ENCODE results near the gene GJD3. TPM values are rescaled to one million over a fixed set of nuclear protein-coding genes. Genes with fewer than 3 reads are reported as not detected.

The GJD3 gene
- polyA plus RNA-seq, 1 experiment: 0.56 TPM

DNA sequence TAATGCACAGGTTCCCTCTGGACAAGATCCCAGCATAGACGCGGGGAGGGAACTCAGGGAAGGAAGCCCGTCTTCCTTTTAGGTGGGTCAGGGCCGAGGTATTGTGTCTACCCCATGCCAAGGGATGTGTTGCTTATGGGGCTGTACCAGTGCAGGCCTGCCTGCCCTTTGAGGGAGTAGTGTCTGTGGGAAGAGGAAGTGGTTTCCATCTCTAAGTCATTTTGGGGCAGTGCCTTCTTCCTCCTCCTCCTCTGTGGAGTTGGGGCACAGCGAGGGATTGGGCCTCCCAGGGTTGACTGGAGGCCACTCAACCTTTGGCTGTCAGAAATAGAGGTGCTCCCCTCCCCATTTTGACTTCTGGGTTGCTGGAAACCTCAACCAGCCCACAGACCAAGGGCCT is 26.5 kb downstream of the GJD3 start:
- TF ChIP-seq, protein P1, sequence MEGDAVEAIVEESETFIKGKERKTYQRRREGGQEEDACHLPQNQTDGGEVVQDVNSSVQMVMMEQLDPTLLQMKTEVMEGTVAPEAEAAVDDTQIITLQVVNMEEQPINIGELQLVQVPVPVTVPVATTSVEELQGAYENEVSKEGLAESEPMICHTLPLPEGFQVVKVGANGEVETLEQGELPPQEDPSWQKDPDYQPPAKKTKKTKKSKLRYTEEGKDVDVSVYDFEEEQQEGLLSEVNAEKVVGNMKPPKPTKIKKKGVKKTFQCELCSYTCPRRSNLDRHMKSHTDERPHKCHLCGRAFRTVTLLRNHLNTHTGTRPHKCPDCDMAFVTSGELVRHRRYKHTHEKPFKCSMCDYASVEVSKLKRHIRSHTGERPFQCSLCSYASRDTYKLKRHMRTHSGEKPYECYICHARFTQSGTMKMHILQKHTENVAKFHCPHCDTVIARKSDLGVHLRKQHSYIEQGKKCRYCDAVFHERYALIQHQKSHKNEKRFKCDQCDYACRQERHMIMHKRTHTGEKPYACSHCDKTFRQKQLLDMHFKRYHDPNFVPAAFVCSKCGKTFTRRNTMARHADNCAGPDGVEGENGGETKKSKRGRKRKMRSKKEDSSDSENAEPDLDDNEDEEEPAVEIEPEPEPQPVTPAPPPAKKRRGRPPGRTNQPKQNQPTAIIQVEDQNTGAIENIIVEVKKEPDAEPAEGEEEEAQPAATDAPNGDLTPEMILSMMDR (IDR thresholded peaks at IDR 0.05; ENCODE audit: insufficient read depth, low read depth, low read length): no peak
- Histone ChIP-seq H3K4me3 (ENCODE audit: low read depth, low read length) (no peak overlapping the region), H3K36me3 (ENCODE audit: control insufficient read depth, insufficient read depth, low read length) (peaks cover 2% of the 10 kb centered on the region), H3K27me3 (ENCODE audit: control insufficient read depth, insufficient read depth, low read length) (no peaks in the 10 kb centered on the region)
- ChIA-PET CTCF (interaction anchor here (28.2 kb wide), 1 partner anchor 30 kb away, joined by 762 read pairs; the partner anchor contains the start of gene RARA), POLR2A (no interaction called here)
- DNase-seq (ENCODE audit: low read depth): no peak

DNA sequence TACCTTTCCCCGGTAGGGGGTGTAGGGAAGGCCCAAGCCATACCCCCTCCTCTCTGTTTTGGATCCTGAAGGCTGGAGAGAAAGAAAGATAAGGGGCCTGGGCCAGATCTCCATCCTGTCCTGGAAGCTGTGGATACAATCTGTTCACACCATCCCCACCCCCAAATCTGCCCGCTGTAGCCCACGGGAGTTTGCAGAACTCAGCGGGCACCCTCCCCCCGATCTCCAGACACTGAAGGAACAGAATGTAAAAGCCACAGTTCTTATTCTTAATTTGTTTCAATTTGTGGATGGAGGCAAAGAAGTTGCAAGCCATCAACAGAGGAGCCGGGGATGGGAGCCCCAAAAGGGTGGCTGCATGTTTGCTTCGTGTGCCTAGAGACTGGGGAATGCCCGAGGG is 27.2 kb downstream of the GJD3 start:
- H3K27me3 ChIP-seq (ENCODE audit: control insufficient read depth, insufficient read depth, low read length): no peaks in the 10 kb centered on the region
- peaks cover 5% of the 10 kb centered on the region for H3K36me3 ChIP-seq (ENCODE audit: control insufficient read depth, insufficient read depth, low read length)
- DNase-seq (ENCODE audit: low read depth): no peak
- TF ChIP-seq, protein P1 (IDR thresholded peaks at IDR 0.05; ENCODE audit: insufficient read depth, low read depth, low read length): no peak
- ChIA-PET POLR2A (no interaction called here), CTCF (no interaction called here)
- H3K4me3 ChIP-seq (ENCODE audit: low read depth, low read length): no peak overlapping the region

GRCh38 chr17:40335620-40336019 is 28.9 kb downstream of the GJD3 start:
- CTCF ChIA-PET: interaction anchor here (1.0 to 1.2 kb wide), 2 partner anchors 35 to 81 kb away, joined by 3 to 4 read pairs; no protein-coding TSS in a partner anchor
- TF ChIP-seq, protein P1 (IDR thresholded peaks at IDR 0.05; ENCODE audit: insufficient read depth, low read depth, low read length): no peak
- DNase-seq (ENCODE audit: low read depth): no peak
- Histone ChIP-seq H3K36me3 (ENCODE audit: control insufficient read depth, insufficient read depth, low read length) (peaks cover 7% of the 10 kb centered on the region), H3K4me3 (ENCODE audit: low read depth, low read length) (no peak overlapping the region), H3K27me3 (ENCODE audit: control insufficient read depth, insufficient read depth, low read length) (no peaks in the 10 kb centered on the region)
- POLR2A ChIA-PET: interaction anchor here (0.7 kb wide), 1 partner anchor 19 kb away, joined by 5 read pairs; no protein-coding TSS in a partner anchor

DNA sequence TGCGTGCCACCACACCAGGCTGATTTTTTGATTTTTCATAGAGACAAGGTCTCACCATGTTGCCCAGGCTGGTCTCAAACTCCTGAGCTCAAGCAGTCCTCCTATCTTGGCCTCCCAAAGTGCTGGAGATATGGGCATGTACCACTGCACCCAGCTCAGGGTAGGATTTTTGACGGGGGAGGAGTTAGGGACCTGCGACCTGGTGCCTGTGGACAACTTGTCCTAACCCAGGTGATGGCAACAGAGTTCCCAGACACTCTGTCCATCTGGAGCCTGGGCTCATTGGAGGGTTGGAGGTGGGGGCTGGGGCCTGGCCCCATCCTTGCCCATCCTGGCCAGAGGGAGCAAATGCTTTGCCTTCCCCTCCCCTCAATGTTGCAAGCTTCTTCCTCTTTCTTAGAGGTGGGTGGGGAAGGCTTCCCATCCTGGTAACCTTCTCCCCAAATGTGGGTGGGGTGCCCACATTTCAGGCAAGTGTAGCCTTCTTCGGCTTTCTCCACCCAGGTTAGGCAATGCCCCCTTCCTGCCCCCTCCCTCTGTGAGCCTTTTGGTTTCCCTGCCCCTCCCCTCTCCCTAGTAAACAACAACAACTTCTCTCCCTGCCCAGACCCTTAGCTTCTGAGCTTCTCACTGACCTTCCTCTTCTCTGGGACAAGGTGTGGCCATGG is 30.6 kb downstream of the GJD3 start:
- ChIA-PET CTCF (interaction anchor here (1.1 to 1.9 kb wide), 3 partner anchors 10 to 31 kb away, joined by 3 to 7 read pairs (median 6); no protein-coding TSS in a partner anchor), POLR2A (interaction anchor here (0.6 kb wide), 1 partner anchor 215 kb away, joined by 3 read pairs; no protein-coding TSS in a partner anchor)
- Histone ChIP-seq H3K36me3 (ENCODE audit: control insufficient read depth, insufficient read depth, low read length) (peaks cover 6% of the 10 kb centered on the region; the same call in 1 of the 2 replicates), H3K27me3 (ENCODE audit: control insufficient read depth, insufficient read depth, low read length) (no peaks in the 10 kb centered on the region), H3K4me3 (ENCODE audit: low read depth, low read length) (no peak overlapping the region)
- TF ChIP-seq, protein P1 (IDR thresholded peaks at IDR 0.05; ENCODE audit: insufficient read depth, low read depth, low read length): no peak
- DNase-seq (ENCODE audit: low read depth): no peak

DNA sequence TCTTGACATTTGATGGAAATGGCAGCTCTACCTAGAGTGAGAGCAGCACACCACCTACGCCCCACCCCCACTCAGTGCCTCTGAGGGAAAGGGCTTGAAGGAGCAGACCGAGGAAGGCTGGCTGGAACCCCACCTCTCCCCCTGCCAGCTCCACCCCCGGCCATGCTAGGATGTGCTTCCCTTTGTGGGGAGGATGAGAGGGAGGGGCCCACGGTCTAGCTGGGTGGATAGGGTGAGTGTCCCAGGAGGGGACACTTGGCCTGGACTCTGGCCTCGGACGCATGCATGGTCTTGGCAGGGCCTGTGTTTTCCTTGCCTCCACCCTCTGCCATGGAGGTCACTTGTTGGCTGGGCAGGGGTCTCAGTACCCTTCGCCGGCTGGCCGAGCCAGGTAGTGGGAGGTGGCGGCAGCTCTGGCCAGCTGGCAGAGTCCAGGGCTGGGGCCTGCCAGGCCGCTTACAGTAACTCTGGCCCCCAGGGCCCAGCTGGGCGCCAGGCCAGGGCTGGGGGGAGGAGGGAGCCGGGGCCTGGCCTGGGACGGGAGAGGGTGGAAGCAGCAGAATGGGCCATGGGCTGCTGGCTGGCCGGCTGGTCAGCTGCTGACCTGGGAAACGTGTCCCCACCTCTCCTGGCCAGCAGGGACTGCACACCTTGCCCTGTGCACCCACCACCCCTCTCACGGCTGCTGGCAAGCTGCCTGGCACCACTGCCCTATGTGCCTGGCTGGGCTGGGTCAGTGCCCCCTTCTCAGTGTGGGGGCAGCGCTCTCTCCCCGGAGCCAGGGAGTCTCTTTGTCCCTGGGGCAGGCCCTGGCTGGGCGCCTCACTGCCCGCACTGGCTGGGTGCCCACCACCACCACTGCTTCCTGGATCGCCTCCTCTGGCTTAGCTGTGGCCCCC is 32.5 kb downstream of the GJD3 start:
- no peaks in the 10 kb centered on the region for H3K27me3 ChIP-seq (ENCODE audit: control insufficient read depth, insufficient read depth, low read length)
- H3K4me3 ChIP-seq (ENCODE audit: low read depth, low read length): no peak overlapping the region
- ChIA-PET CTCF (interaction anchor here (0.7 to 2.6 kb wide), 7 partner anchors 9 to 28 kb away, joined by 3 to 16 read pairs (median 6); no protein-coding TSS in a partner anchor), POLR2A (no interaction called here)
- TF ChIP-seq, protein P1 (IDR thresholded peaks at IDR 0.05; ENCODE audit: insufficient read depth, low read depth, low read length): no peak
- no peak for DNase-seq (ENCODE audit: low read depth)
- peaks cover 5% of the 10 kb centered on the region; the same call in 1 of the 2 replicates for H3K36me3 ChIP-seq (ENCODE audit: control insufficient read depth, insufficient read depth, low read length)
